Frontal cortex (tissue), 4 donors: ENCODE results near the gene LYST. TPM values are rescaled to one million over a fixed set of nuclear protein-coding genes. Genes with fewer than 3 reads are reported as not detected.
"Not testable (repeated sequence)": the region's sequence is repeated elsewhere in the genome, so short reads cannot be mapped to it uniquely, and the experiment has no call there.

Source experiments
- DNase-seq, 2 donors: peaks; one replicate each; pipeline ENCODE4 v3.0.0; 2012; ENCODE audit warnings: low spot score in 2 of 2
- FAIRE-seq: peaks from 2 replicates; lab custom pipeline; 2012; peaks lifted over from hg19 to GRCh38; lab: Jason Lieb, UNC
- total RNA-seq: library from RNA; depleted of rRNA; stranded (reverse); fragments of >200 nt; gene quantifications from one replicate; pipeline ENCODE4 v1.2.3, GENCODE V29; 2014
- donor health status: control.
- donor health status: control.
- donor health status: control.

LYST gene
- total RNA-seq: 66.0 TPM

GRCh38 chr1:235866205-235866912, at the start of gene LYST:
LYST (minus strand) TSS chr1:235866906; CDS start chr1:235830417, 36,489 bp downstream.
- FAIRE-seq (no peak), DNase-seq (peak in 1 of 2 donors; percentile 19)

- FAIRE-seq, DNase-seq: not testable (repeated sequence)
Observed at GRCh38 chr1:235915489-235915888, 48.8 kb upstream of the LYST start.

- no peak for DNase-seq
- no peak for FAIRE-seq
Observed at GRCh38 chr1:235913311-235913710, 46.6 kb upstream of the LYST start.

GRCh38 chr1:235911876-235912275, 45.2 kb upstream of the LYST start:
- DNase-seq (no peak), FAIRE-seq (no peak)

- DNase-seq (no peak), FAIRE-seq (no peak)
Observed at GRCh38 chr1:235911300-235911662, 44.6 kb upstream of the LYST start.

- FAIRE-seq (no peak), DNase-seq (peak in 1 of 2 donors; percentile 42)
Observed at GRCh38 chr1:235910357-235911299, 43.9 kb upstream of the LYST start.

GRCh38 chr1:235908742-235909520, 42.2 kb upstream of the LYST start:
- FAIRE-seq: no peak
- no peak for DNase-seq

GRCh38 chr1:235907897-235908240, 41.2 kb upstream of the LYST start:
- no peak for DNase-seq
- no peak for FAIRE-seq

GRCh38 chr1:235907187-235907896, 40.6 kb upstream of the LYST start:
- FAIRE-seq (no peak), DNase-seq (no peak)

GRCh38 chr1:235906436-235906835, 39.7 kb upstream of the LYST start:
- no peak for DNase-seq
- FAIRE-seq: no peak

- DNase-seq, FAIRE-seq: not testable (repeated sequence)
Observed at GRCh38 chr1:235903809-235904208, 37.1 kb upstream of the LYST start.

- FAIRE-seq (no peak), DNase-seq (no peak)
Observed at GRCh38 chr1:235902677-235903542, 36.2 kb upstream of the LYST start.

- DNase-seq (no peak), FAIRE-seq (no peak)
Observed at GRCh38 chr1:235901461-235901860, 34.8 kb upstream of the LYST start.

GRCh38 chr1:235898126-235898525, 31.4 kb upstream of the LYST start:
- no peak for FAIRE-seq
- DNase-seq: no peak

- DNase-seq (no peak), FAIRE-seq (no peak)
Observed at GRCh38 chr1:235893840-235894239, 27.1 kb upstream of the LYST start.

GRCh38 chr1:235892734-235893413, 26.2 kb upstream of the LYST start:
- DNase-seq (no peak), FAIRE-seq (no peak)

- DNase-seq (no peak), FAIRE-seq (no peak)
Observed at GRCh38 chr1:235892202-235892601, 25.5 kb upstream of the LYST start.

- no peak for FAIRE-seq
Observed at GRCh38 chr1:235888119-235888643, 21.5 kb upstream of the LYST start.

More at GRCh38 chr1:235888119-235888643, 21.5 kb upstream of the LYST start:
- peak in 1 of 2 donors; percentile 23 for DNase-seq
